Breast epithelium (tissue), 4 donors: ENCODE results near the gene STAC2. TPM values are rescaled to one million over a fixed set of nuclear protein-coding genes. Genes with fewer than 3 reads are reported as not detected.
"Not testable (repeated sequence)": the region's sequence is repeated elsewhere in the genome, so short reads cannot be mapped to it uniquely, and the experiment has no call there.

Source experiments
- DNase-seq, 2 donors: peaks; one replicate each; pipeline ENCODE4 v3.0.0-alpha.2; 2019; ENCODE audit warnings: low spot score in 2 of 2
- H3K27ac ChIP-seq, 2 donors: fragments of 200-600 bp; sonication (generic) in 1 of 2; one replicate each; pipeline ENCODE4 v1.5.1; 2016 to 2019; ENCODE audit warnings: mild to moderate bottlenecking in 1 of 2
- H3K27me3 ChIP-seq, 2 donors: fragments of 200-600 bp; sonication (generic) in 1 of 2; one replicate each; pipeline versions ENCODE4 v1.5.1 to v1.6.0; 2017 to 2019; ENCODE audit warnings: control low read depth in 1 of 2, mild to moderate bottlenecking in 1 of 2
- H3K36me3 ChIP-seq: fragments of 200-600 bp; one replicate; pipeline ENCODE4 v1.5.1; 2019
- H3K4me1 ChIP-seq, 2 donors: fragments of 200-600 bp; sonication (generic); one replicate each; pipeline ENCODE4 v1.5.1; 2016 to 2019; ENCODE audit warnings: control low read depth in 1 of 2
- H3K4me3 ChIP-seq, 3 donors: fragments of 200-600 bp; sonication (generic); 1 replicate in 2 of 3; 2 replicates in 1 of 3; pipeline ENCODE4 v1.5.1; 2016 to 2019; ENCODE audit warnings: mild to moderate bottlenecking in 3 of 3, moderate library complexity in 2 of 3
- H3K9me3 ChIP-seq, 2 donors: fragments of 200-600 bp; sonication (generic) in 1 of 2; one replicate each; pipeline ENCODE4 v1.5.1; 2016 to 2019; ENCODE audit warnings: control low read depth in 1 of 2
- POLR2A ChIP-seq: fragments of 450-650 bp; IDR thresholded peaks from one replicate; pipeline ENCODE4 v1.6.1; 2016; ENCODE audit warnings: antibody characterized with exemption, mild to moderate bottlenecking, moderate library complexity
- POLR2AphosphoS5 ChIP-seq, 3 donors: sonication (generic); formaldehyde crosslinking; IDR thresholded peaks; one replicate each; pipeline ENCODE4 v1.6.1; 2017; ENCODE audit warnings: antibody characterized with exemption in 3 of 3
- intact Hi-C: fragments of 100-400 bp; cut with DNase I; formaldehyde crosslinking; loops from one replicate; pipeline ENCODE4 v1.15.1; 2023; ENCODE audit warnings: low total_unique reads
- total RNA-seq, 3 donors: library from RNA; depleted of rRNA; stranded (reverse); fragments of >200 nt; gene quantifications; one replicate each; pipeline ENCODE4 v1.1.0, GENCODE V29; 2016
- TF ChIP-seq, protein P1 (sequence below), 3 donors: fragments of 450-650 bp; IDR thresholded peaks; one replicate each; pipeline ENCODE4 v1.5.1; 2016 to 2017; ENCODE audit warnings: antibody characterized with exemption in 3 of 3, mild to moderate bottlenecking in 3 of 3, moderate library complexity in 3 of 3

STAC2 gene
- total RNA-seq, 3 donors from 2014 or later, result 26.5 to 121 TPM; not detected in 1

DNA sequence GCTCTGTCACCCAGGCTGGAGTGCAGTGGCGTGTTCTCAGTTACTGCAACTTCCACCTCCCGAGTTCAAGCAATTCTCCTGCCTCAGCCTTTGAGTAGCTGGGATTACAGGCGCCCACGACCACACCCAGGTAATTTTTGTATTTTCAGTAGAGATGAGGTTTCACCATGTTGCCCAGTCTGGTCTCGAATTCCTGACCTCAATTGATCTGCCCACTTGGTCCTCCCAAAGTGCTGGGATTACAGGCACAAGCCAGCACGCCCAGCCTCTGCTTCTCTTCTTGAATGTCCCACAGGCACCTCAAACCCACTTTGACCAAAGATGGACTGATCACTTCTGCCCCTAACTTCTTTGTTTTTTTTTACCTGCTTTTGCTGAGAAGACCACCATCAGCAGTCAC, 55.2 kb downstream of the STAC2 start:
- Histone ChIP-seq H3K27me3 (no peaks in the 10 kb centered on the region), H3K9me3 (no peaks in the 10 kb centered on the region), H3K36me3 (no peaks in the 10 kb centered on the region), H3K4me1 (no peaks in the 10 kb centered on the region), H3K27ac (no peak overlapping the region), H3K4me3 (no peak overlapping the region)
- no peak for DNase-seq
- TF ChIP-seq POLR2A (no peak), POLR2AphosphoS5 (IDR thresholded peaks at IDR 0.05) (no peak)
- TF ChIP-seq, protein P1, sequence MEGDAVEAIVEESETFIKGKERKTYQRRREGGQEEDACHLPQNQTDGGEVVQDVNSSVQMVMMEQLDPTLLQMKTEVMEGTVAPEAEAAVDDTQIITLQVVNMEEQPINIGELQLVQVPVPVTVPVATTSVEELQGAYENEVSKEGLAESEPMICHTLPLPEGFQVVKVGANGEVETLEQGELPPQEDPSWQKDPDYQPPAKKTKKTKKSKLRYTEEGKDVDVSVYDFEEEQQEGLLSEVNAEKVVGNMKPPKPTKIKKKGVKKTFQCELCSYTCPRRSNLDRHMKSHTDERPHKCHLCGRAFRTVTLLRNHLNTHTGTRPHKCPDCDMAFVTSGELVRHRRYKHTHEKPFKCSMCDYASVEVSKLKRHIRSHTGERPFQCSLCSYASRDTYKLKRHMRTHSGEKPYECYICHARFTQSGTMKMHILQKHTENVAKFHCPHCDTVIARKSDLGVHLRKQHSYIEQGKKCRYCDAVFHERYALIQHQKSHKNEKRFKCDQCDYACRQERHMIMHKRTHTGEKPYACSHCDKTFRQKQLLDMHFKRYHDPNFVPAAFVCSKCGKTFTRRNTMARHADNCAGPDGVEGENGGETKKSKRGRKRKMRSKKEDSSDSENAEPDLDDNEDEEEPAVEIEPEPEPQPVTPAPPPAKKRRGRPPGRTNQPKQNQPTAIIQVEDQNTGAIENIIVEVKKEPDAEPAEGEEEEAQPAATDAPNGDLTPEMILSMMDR (IDR thresholded peaks at IDR 0.05), result no peak
- intact Hi-C loops, result no loop called here

DNA sequence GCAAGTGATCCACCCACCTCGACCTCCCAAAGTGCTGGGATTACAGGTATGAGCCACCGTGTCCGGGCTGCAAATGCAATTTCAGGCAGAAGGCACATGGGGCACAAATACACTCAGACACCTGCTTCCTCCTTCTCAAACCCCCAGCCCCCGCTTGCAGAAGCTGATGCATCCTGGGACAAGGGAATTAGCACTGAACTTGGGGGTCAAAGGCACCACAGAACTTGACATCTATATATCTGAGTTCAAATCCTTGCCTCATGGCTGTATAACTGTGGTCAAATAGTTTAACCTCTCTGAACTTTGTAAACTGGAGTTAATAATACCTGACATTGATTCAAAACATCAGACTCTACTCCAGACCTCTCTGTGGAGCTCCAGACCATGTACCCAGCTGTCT, 55.6 kb downstream of the STAC2 start:
- intact Hi-C loops, result no loop called here
- H3K9me3 ChIP-seq, result no peaks in the 10 kb centered on the region
- H3K27me3 ChIP-seq, result no peaks in the 10 kb centered on the region
- no peak for DNase-seq
- H3K4me3 ChIP-seq, result no peak overlapping the region
- no peaks in the 10 kb centered on the region for H3K4me1 ChIP-seq
- TF ChIP-seq, protein P1 (IDR thresholded peaks at IDR 0.05), result no peak
- TF ChIP-seq POLR2A, result no peak
- TF ChIP-seq POLR2AphosphoS5 (IDR thresholded peaks at IDR 0.05), result no peak
- H3K36me3 ChIP-seq, result no peaks in the 10 kb centered on the region
- H3K27ac ChIP-seq, result no peak overlapping the region

DNA sequence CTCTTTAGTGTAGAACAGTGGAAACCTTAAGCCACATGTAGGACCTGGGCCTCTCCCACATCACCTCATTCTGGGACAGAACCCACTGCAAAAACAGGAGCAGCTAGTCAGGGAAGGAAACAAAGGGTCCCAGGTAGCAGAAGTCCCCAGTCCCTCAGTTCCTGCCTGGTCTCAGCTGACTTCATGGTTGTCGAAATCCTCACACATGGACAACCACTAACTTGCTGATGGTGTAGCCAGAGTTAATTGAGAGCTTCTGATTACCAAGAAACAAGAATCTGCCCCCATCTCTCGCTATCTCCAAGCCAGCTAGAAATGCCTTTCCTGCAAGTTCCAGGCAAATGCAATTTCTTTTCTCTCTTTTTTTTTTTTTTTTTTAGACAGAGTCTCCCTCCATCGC, 56.2 kb downstream of the STAC2 start:
- no peak for TF ChIP-seq POLR2AphosphoS5 (IDR thresholded peaks at IDR 0.05)
- Histone ChIP-seq H3K27ac (no peak overlapping the region), H3K27me3 (no peaks in the 10 kb centered on the region), H3K4me1 (no peaks in the 10 kb centered on the region), H3K36me3 (no peaks in the 10 kb centered on the region), H3K9me3 (no peaks in the 10 kb centered on the region), H3K4me3 (no peak overlapping the region)
- DNase-seq, result no peak
- intact Hi-C loops, result no loop called here

DNA sequence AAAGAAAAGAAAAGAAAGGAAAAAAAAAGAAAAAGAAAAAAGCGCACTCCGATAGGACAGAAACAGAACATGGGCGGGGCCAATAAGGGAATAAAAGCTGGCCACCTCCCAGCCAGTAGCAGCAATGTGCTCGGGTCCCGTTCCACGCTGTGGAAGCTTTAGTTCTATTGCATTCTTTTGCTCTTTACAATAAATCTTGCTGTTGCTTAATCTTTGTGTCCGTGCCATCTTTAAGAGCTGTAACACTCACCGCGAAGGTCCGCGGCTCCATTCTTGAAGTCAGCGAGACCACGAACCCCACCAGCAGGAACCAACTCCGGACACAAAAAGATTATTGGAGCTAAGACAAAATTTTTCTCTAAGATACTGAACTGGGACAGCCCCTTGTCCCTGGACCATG, 56.6 kb downstream of the STAC2 start:
- intact Hi-C loops, result no loop called here
- Histone ChIP-seq H3K9me3 (no peaks in the 10 kb centered on the region), H3K36me3 (no peaks in the 10 kb centered on the region), H3K27me3 (no peaks in the 10 kb centered on the region), H3K4me1 (peaks cover 0 to 2% of the 10 kb centered on the region in 2 donors), H3K27ac (no peak overlapping the region), H3K4me3 (no peak overlapping the region)
- no peak for DNase-seq
- TF ChIP-seq POLR2A, result no peak
- TF ChIP-seq, protein P1 (IDR thresholded peaks at IDR 0.05), result no peak
- TF ChIP-seq POLR2AphosphoS5 (IDR thresholded peaks at IDR 0.05), result no peak

DNA sequence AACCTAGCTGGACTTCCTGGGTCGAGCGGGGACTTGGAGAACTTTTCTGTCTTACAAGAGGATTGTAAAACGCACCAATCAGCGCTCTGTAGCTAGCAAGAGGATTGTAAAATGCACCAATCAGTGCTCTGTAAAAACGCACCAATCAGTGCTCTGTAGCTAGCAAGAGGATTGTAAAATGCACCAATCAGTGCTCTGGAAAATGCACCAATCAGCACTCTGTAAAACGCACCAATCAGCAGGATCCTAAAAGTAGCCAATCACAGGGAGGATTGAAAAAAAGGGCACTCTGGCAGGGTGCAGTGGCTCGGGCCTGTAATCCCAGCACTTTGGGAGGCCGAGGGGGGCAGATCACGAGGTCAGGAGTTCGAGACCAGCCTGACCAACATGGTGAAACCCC, 57.2 kb downstream of the STAC2 start:
- H3K4me1 ChIP-seq, DNase-seq, H3K36me3 ChIP-seq, H3K9me3 ChIP-seq, intact Hi-C loops, H3K27ac ChIP-seq, H3K27me3 ChIP-seq, H3K4me3 ChIP-seq: not testable (repeated sequence)

DNA sequence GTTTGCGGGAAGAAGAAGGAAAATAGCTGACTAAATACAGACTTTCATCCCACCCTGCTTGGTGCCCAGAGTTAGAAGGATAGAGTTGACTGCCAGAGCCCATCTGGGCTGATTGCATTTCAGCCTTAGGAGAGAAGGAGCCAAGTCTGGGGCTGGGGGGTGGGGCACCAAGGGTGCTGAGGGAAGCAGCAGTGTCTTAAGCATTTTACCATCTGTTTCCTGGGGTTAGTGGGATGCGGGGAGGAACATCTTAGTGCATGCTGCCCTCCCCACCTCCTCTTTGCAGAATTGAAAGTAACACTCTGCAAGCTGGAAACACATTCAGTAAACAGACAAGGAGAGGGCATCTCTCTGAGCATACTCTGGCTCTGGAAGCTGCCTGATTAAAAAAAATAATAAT, 58.3 kb downstream of the STAC2 start:
- no peak overlapping the region for H3K4me3 ChIP-seq
- TF ChIP-seq POLR2A (no peak), POLR2AphosphoS5 (IDR thresholded peaks at IDR 0.05) (no peak)
- TF ChIP-seq, protein P1 (IDR thresholded peaks at IDR 0.05), result no peak
- no peaks in the 10 kb centered on the region for H3K36me3 ChIP-seq
- no peak overlapping the region for H3K27ac ChIP-seq
- no peaks in the 10 kb centered on the region for H3K9me3 ChIP-seq
- H3K27me3 ChIP-seq, result no peaks in the 10 kb centered on the region
- DNase-seq, result no peak
- intact Hi-C loops, result no loop called here
- peaks cover 0 to 2% of the 10 kb centered on the region in 2 donors for H3K4me1 ChIP-seq
